Testis (tissue), 3 donors: ENCODE data around the gene SLC46A3. TPM values are rescaled to one million over a fixed set of nuclear protein-coding genes. Genes with fewer than 3 reads are reported as not detected.
A peak's percentile ranks its signal among the peaks of the same experiment; 100 is the strongest.

Experiments
- DNase-seq: peaks from one replicate; pipeline ENCODE4 v3.0.0-alpha.2; 2019
- H3K27ac ChIP-seq, 2 donors: fragments of 200-600 bp; sonication (generic); one replicate each; pipeline ENCODE4 v1.5.1; 2019
- H3K27me3 ChIP-seq: fragments of 200-600 bp; sonication (generic); one replicate; pipeline ENCODE4 v1.5.1; 2019
- H3K36me3 ChIP-seq: fragments of 200-600 bp; sonication (generic); one replicate; pipeline ENCODE4 v1.5.1; 2017; ENCODE audit warnings: low read depth; ENCODE audit errors: missing control alignments
- H3K4me1 ChIP-seq: fragments of 200-600 bp; sonication (generic); one replicate; pipeline ENCODE4 v1.5.1; 2019
- H3K4me3 ChIP-seq, 2 donors: fragments of 200-600 bp; sonication (generic); one replicate each; pipeline ENCODE4 v1.5.1; 2017 to 2019
- H3K9me3 ChIP-seq: fragments of 200-600 bp; sonication (generic); one replicate; pipeline ENCODE4 v1.5.1; 2017
- POLR2A ChIP-seq: fragments of 450-650 bp; IDR thresholded peaks from one replicate; pipeline ENCODE4 v1.6.1; 2017; ENCODE audit warnings: antibody characterized with exemption, mild to moderate bottlenecking, moderate library complexity
- WGBS, 2 donors: methylation state at CpG; one replicate each; pipeline ENCODE4 v1.1.5; 2018; 5-methylcytosine and 5-hydroxymethylcytosine counted together
- intact Hi-C: fragments of 100-400 bp; cut with DNase I; formaldehyde crosslinking; loops from one replicate; pipeline ENCODE4 v1.15.1; 2023; ENCODE audit warnings: low total_unique reads
- polyA plus RNA-seq: library from polyadenylated mRNA; stranded (reverse); fragments of 350-450 nt; fragmentation: Illumina TruSeq; extraction: RNeasy Lipid Tissue Mini Kit (QIAGEN cat#74804); gene quantifications from one replicate; pipeline ENCODE4 v1.2.3, GENCODE V29; 2014; ENCODE audit warnings: low read depth, low replicate concordance; ENCODE audit not compliant: insufficient read depth
- total RNA-seq, 2 donors: library from RNA; depleted of rRNA; stranded (reverse); fragments of >200 nt; gene quantifications; one replicate each; pipeline ENCODE4 v1.2.3, GENCODE V29; 2016
- TF ChIP-seq, protein P1 (sequence below), 3 experiments: fragments of 450-650 bp in 2 of 3; fragments of 200-600 bp in 1 of 3; sonication (generic) in 1 of 3; IDR thresholded peaks; one replicate each; pipeline ENCODE4 v1.5.1; 2016 to 2019; ENCODE audit warnings: antibody characterized with exemption in 3 of 3, mild to moderate bottlenecking in 2 of 3, moderate library complexity in 1 of 3

Gene SLC46A3
- total and polyA plus RNA-seq, 3 donors from 2014 or later = 22.9 to 36.0 (median 30.5) TPM

DNA sequence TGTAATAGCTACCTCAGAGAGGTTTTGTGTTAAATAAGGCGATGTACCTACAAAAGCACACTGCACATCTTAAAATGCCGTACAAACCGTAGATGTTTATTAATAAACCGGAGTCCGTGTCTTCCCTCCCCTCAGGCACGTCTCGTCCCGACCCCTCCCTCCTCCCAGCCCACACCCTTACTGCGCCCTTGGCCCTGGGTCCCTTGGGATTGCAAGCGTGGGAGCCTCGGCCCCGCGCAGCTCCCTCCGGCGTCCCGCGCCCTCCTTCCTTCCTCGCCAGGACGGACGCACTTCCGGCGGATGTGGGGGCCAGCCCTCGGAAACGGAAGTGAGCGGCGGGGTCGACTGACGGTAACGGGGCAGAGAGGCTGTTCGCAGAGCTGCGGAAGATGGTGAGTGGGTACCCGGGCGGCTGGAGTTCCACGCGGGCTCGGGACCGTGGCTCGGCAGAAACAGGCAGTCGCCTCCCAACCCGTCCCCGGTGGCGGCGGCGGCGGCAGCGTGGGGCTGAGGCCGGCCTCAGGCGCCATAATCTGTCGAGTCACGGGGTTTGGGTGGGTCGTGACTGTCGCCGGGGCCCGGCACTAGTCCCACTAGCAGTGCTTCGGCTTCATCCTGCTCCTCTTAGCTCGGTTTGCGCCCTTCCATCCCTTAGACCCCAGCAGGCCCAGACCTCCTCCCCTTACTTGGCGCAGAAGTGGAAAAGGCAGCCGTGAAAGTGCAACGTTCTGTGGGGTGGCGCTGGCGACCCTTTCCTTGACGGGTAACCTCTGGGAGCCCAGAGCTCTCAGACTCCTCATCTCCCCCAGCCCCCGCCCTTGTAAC, 59.8 kb downstream of the SLC46A3 start, which contains the start of gene POMP:
Gene POMP, plus strand, starts transcription at position 335 of the 825 bp plus-strand sequence. Its CDS starts 55 bp downstream, at position 390.
- H3K27me3 ChIP-seq = no peaks in the 10 kb centered on the region
- H3K9me3 ChIP-seq = no peaks in the 10 kb centered on the region
- peaks cover 28% of the 10 kb centered on the region for H3K4me1 ChIP-seq
- intact Hi-C loops = no loop called here
- peak within 1 kb of the TSS; percentile 91 to 93 for H3K27ac ChIP-seq
- TF ChIP-seq POLR2A = peak; percentile 82
- TF ChIP-seq, protein P1, sequence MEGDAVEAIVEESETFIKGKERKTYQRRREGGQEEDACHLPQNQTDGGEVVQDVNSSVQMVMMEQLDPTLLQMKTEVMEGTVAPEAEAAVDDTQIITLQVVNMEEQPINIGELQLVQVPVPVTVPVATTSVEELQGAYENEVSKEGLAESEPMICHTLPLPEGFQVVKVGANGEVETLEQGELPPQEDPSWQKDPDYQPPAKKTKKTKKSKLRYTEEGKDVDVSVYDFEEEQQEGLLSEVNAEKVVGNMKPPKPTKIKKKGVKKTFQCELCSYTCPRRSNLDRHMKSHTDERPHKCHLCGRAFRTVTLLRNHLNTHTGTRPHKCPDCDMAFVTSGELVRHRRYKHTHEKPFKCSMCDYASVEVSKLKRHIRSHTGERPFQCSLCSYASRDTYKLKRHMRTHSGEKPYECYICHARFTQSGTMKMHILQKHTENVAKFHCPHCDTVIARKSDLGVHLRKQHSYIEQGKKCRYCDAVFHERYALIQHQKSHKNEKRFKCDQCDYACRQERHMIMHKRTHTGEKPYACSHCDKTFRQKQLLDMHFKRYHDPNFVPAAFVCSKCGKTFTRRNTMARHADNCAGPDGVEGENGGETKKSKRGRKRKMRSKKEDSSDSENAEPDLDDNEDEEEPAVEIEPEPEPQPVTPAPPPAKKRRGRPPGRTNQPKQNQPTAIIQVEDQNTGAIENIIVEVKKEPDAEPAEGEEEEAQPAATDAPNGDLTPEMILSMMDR (IDR thresholded peaks at IDR 0.05) = no peak
- H3K4me3 ChIP-seq = peak within 1 kb of the TSS; percentile 91 to 98
- peak; percentile 95 for DNase-seq
- WGBS, 2 donors = 1% methylated on average over 18 to 64 of the region's 64 CpGs
- no peaks in the 10 kb centered on the region for H3K36me3 ChIP-seq

DNA sequence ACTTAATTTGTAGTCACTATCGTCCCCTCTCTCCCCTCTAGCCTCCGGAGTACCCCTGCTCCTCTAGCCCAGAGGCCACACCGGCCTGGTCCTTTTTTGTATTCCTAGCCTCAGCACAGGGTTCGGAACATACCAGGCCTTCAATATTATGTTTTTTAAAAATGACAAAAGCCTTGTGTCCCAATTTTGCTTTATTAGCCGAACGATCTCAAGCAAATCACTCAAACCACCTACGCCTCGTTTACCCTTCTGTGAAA, 60.3 kb downstream of the SLC46A3 start:
- no peak for DNase-seq
- 0% methylated on average over 8 of the region's 8 CpGs for WGBS, 2 donors
- Histone ChIP-seq H3K27ac (peak overlapping the region; percentile 91 to 93), H3K4me3 (peak overlapping the region; percentile 91 to 98), H3K4me1 (peaks cover 28% of the 10 kb centered on the region), H3K9me3 (no peaks in the 10 kb centered on the region), H3K36me3 (no peaks in the 10 kb centered on the region), H3K27me3 (no peaks in the 10 kb centered on the region)
- TF ChIP-seq, protein P1 (IDR thresholded peaks at IDR 0.05) = no peak
- TF ChIP-seq POLR2A = no peak
- intact Hi-C loops = no loop called here

DNA sequence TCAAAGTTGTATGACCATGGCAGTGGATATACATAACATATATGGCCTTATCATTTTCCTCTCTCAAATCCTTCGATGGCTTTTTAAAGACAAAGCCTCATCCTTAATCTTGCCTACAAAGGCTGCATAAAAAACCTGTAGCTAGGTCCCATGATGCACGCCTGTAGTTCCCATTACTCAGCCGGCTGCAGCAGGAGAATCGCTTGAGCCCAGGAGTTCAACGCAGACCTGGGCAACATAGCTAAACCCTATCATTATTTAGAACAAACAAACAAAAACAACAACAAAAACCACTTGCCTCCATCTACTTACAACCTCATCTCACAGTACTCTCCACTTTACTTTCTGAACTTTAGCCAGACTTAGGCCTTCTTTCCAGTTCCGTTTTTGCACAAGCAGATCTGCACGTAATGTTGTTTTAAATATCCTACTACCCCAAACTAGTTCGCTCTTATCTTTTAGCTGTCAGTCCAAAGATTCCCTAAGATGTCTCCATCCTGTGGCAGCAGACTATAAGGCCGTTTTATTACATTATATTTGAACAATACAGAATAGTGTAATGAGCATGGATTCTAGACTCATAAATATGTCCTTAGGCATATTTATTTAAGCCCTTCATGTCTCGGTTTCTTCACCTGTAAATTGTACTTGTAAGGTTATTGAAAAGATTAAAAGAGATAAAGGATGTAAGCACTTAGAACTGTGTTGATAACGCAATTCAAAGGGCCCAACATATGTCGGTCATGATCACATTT, 60.8 kb downstream of the SLC46A3 start:
- no peak for DNase-seq
- no peak for TF ChIP-seq POLR2A
- TF ChIP-seq, protein P1 (IDR thresholded peaks at IDR 0.05) = peak in 1 of 3 experiments; percentile 6
- H3K9me3 ChIP-seq = no peaks in the 10 kb centered on the region
- peak overlapping the region; percentile 91 to 93 for H3K27ac ChIP-seq
- H3K4me3 ChIP-seq = peak overlapping the region; percentile 91 to 98
- WGBS, 2 donors = 19 to 26% methylated on average over 12 of the region's 12 CpGs
- intact Hi-C loops = no loop called here
- no peaks in the 10 kb centered on the region for H3K27me3 ChIP-seq
- H3K4me1 ChIP-seq = peaks cover 28% of the 10 kb centered on the region
- H3K36me3 ChIP-seq = no peaks in the 10 kb centered on the region

DNA sequence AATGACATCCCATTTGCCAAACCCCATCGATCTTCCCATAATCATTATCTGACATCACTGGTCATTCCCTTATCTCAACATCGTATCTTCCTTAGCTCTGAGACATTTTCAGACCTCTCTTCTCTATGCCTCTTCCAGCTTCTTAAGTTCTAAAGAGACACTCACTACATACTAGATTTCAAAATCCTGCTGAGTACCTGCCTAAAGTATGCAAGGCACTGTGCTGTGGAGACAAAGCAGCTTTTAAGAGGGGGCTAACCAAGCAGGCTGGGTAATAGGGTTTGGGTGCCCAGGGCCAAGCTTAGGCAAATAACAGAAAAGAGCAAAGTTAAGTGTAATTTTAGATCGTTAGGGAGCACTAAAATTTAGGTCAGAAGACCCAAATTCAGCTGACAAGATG, 63.2 kb downstream of the SLC46A3 start:
- TF ChIP-seq, protein P1 (IDR thresholded peaks at IDR 0.05) = no peak
- no peak for TF ChIP-seq POLR2A
- 67 to 81% methylated on average over 3 of the region's 3 CpGs for WGBS, 2 donors
- Histone ChIP-seq H3K9me3 (no peaks in the 10 kb centered on the region), H3K36me3 (no peaks in the 10 kb centered on the region), H3K27ac (no peak overlapping the region), H3K4me3 (no peak overlapping the region), H3K4me1 (peaks cover 21% of the 10 kb centered on the region), H3K27me3 (no peaks in the 10 kb centered on the region)
- intact Hi-C loops = no loop called here
- no peak for DNase-seq
